GM10248 (cell line): ENCODE results near the gene C9orf152.

Experiments
- CTCF ChIA-PET: fragments of 300-600 bp; sonication (Branson Sonifier 250); formaldehyde crosslinking; extraction: SDS; loops from one replicate; lab custom pipeline; 2021; ENCODE audit warnings: antibody characterized with exemption; lab: Yijun Ruan, JAX
- POLR2A ChIA-PET: fragments of 350-650 bp; sonication (Branson Sonifier 250); formaldehyde crosslinking; extraction: SDS; loops from one replicate; lab custom pipeline; 2020; ENCODE audit warnings: antibody characterized with exemption; lab: Yijun Ruan, JAX
- DNase-seq: peaks from one replicate; pipeline ENCODE4 v3.0.0; 2012; ENCODE audit errors: extremely low spot score
- CTCF ChIP-seq: IDR thresholded peaks from 2 replicates; pipeline ENCODE4 v1.5.1; 2012; ENCODE audit warnings: mild to moderate bottlenecking, low read depth; ENCODE audit errors: extremely low read depth, missing control alignments, control extremely low read depth

C9orf152 gene

GRCh38 chr9:110244616-110245015 lies 36.7 kb upstream of the C9orf152 start:
- TF ChIP-seq CTCF, result no peak
- ChIA-PET CTCF (interaction anchor here (1.4 kb wide), 1 partner anchor 28 kb away, joined by 3 read pairs; no protein-coding TSS in a partner anchor), POLR2A (no interaction called here)
- DNase-seq, result no peak

- CTCF ChIA-PET, result interaction anchor here (1.2 to 1.7 kb wide), 2 partner anchors 14 to 78 kb away, joined by 4 read pairs; no protein-coding TSS in a partner anchor
- POLR2A ChIA-PET, result interaction anchor here (2.1 kb wide), 1 partner anchor 15 kb away, joined by 9 read pairs; the partner anchor contains the start of gene TXN
- TF ChIP-seq CTCF, result no peak
- no peak for DNase-seq
Observed at GRCh38 chr9:110241858-110242321, 33.9 kb upstream of the C9orf152 start.

- POLR2A ChIA-PET, result interaction anchor here (2.1 kb wide), 1 partner anchor 15 kb away, joined by 9 read pairs; the partner anchor contains the start of gene TXN
- no peak for DNase-seq
- CTCF ChIA-PET, result interaction anchor here (1.2 to 1.7 kb wide), 2 partner anchors 13 to 78 kb away, joined by 4 read pairs; no protein-coding TSS in a partner anchor
- no peak for TF ChIP-seq CTCF
Observed at GRCh38 chr9:110241260-110241857, 33.4 kb upstream of the C9orf152 start.

- DNase-seq, result no peak
- ChIA-PET CTCF (no interaction called here), POLR2A (no interaction called here)
- TF ChIP-seq CTCF, result no peak
Observed at GRCh38 chr9:110240198-110240597, 32.2 kb upstream of the C9orf152 start.

GRCh38 chr9:110228321-110228720 lies 20.4 kb upstream of the C9orf152 start:
- DNase-seq, result no peak
- no peak for TF ChIP-seq CTCF
- ChIA-PET POLR2A (interaction anchor here (1.1 kb wide), 1 partner anchor 28 kb away, joined by 3 read pairs; the partner anchor contains the start of gene TXN), CTCF (interaction anchor here (1.5 to 2.0 kb wide), 4 partner anchors 10 to 44 kb away, joined by 4 to 9 read pairs (median 6); no protein-coding TSS in a partner anchor)

GRCh38 chr9:110224583-110224982 lies 16.6 kb upstream of the C9orf152 start:
- ChIA-PET POLR2A (no interaction called here), CTCF (no interaction called here)
- no peak for DNase-seq
- no peak for TF ChIP-seq CTCF
